Measurements from ENCODE around the gene THEM5.

DNA sequence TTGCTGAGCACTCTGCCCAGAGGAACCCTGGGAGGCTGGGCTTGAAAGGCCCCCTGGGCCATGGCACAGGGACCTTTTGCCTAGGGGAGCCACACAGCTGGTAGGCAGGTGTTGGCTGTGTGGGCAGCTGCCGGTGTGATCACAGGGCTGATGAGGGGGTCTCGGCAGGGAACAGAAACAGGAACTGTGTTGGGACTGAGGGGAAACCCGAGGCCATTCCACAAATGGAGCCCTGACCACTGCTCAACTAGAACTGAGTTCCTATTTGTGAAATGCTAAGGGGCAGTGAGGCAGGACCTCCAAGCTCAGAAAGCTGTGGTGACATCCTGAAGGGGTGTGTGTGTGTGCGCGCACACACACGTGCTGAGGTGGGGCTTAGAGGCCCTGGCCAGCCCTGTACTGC, 6.4 kb upstream of the THEM5 start:
- TF ChIP-seq, protein P1, sequence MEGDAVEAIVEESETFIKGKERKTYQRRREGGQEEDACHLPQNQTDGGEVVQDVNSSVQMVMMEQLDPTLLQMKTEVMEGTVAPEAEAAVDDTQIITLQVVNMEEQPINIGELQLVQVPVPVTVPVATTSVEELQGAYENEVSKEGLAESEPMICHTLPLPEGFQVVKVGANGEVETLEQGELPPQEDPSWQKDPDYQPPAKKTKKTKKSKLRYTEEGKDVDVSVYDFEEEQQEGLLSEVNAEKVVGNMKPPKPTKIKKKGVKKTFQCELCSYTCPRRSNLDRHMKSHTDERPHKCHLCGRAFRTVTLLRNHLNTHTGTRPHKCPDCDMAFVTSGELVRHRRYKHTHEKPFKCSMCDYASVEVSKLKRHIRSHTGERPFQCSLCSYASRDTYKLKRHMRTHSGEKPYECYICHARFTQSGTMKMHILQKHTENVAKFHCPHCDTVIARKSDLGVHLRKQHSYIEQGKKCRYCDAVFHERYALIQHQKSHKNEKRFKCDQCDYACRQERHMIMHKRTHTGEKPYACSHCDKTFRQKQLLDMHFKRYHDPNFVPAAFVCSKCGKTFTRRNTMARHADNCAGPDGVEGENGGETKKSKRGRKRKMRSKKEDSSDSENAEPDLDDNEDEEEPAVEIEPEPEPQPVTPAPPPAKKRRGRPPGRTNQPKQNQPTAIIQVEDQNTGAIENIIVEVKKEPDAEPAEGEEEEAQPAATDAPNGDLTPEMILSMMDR (optimal IDR thresholded peaks at IDR 0.05 in 1 of 3, IDR thresholded peaks at IDR 0.05 in 1 of 3, conservative IDR thresholded peaks at IDR 0.05 in 1 of 3; ENCODE audit: extremely low read depth in 1 of 3, insufficient read depth in 2 of 3, low read length in 3 of 3), result no peak
- no peak for TF ChIP-seq EZH2 (IDR thresholded peaks at IDR 0.05; ENCODE audit: low read length)
